22Rv1 (cell line): Measurements from ENCODE around the gene CACNA1C.

ENCODE experiments used
- ZFX ChIP-seq: fragments of 450-650 bp; IDR thresholded peaks from 2 replicates; pipeline ENCODE4 v1.6.1; 2017; ENCODE audit warnings: antibody characterized with exemption, borderline replicate concordance
- TF ChIP-seq, protein P1 (sequence below): fragments of 450-650 bp; IDR thresholded peaks from 2 replicates; pipeline ENCODE4 v1.5.1; 2017; ENCODE audit warnings: mild to moderate bottlenecking

DNA sequence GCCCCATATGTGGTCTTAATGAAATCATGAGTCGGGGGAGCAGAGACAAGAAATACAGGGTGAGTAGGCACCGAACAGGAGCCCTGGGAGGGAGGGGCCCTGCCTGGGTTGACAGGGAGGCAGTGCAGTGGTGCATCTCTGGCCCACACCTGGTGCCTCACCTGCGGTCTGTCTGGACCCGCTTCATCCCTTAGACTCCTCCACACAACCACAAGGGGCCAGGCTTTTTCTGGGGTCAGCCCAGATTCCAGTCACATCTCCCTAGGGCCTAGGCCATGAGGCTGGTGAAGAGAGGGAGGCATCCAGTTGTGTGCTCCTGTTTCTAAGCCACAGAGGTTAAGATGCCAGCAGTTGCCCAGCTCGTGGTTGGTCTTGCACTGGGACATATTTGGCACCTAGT is 398.7 kb downstream of the CACNA1C start:
- TF ChIP-seq, protein P1, sequence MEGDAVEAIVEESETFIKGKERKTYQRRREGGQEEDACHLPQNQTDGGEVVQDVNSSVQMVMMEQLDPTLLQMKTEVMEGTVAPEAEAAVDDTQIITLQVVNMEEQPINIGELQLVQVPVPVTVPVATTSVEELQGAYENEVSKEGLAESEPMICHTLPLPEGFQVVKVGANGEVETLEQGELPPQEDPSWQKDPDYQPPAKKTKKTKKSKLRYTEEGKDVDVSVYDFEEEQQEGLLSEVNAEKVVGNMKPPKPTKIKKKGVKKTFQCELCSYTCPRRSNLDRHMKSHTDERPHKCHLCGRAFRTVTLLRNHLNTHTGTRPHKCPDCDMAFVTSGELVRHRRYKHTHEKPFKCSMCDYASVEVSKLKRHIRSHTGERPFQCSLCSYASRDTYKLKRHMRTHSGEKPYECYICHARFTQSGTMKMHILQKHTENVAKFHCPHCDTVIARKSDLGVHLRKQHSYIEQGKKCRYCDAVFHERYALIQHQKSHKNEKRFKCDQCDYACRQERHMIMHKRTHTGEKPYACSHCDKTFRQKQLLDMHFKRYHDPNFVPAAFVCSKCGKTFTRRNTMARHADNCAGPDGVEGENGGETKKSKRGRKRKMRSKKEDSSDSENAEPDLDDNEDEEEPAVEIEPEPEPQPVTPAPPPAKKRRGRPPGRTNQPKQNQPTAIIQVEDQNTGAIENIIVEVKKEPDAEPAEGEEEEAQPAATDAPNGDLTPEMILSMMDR, result no peak
- TF ChIP-seq ZFX, result no peak
